WTC11 (cell line): ENCODE data around the gene SSNA1. TPM values are rescaled to one million over a fixed set of nuclear protein-coding genes. Genes with fewer than 3 reads are reported as not detected.

ENCODE experiments used
- ATAC-seq: fragments of 200-7000 bp; cut with Tn5 transposase; 2 replicates; pipeline ENCODE4 v1.10.0; 2021; ENCODE audit warnings: mild to moderate bottlenecking, moderate library complexity
- CTCF ChIA-PET: fragments of 300-600 bp; sonication (Branson Sonifier 250); formaldehyde crosslinking; loops from one replicate; lab custom pipeline; 2021; ENCODE audit warnings: antibody characterized with exemption; lab: Charles Lee
- POLR2A ChIA-PET: fragments of 350-600 bp; sonication (Branson Sonifier 250); formaldehyde crosslinking; loops from one replicate; lab custom pipeline; 2021; ENCODE audit warnings: antibody characterized with exemption; lab: Charles Lee
- DNase-seq: peaks from one replicate; pipeline ENCODE4 v3.0.0; 2021; ENCODE audit warnings: low spot score
- H3K27ac Mint-ChIP-seq: 2 replicates; pipeline ENCODE4 v1.8.0; 2021; ENCODE audit warnings: mixed read lengths
- H3K27me3 Mint-ChIP-seq: 2 replicates; pipeline ENCODE4 v1.8.0; 2021; ENCODE audit warnings: low read depth, mild to moderate bottlenecking, moderate library complexity, mixed read lengths
- H3K36me3 Mint-ChIP-seq: 2 replicates; pipeline ENCODE4 v1.8.0; 2021; ENCODE audit warnings: mixed read lengths
- H3K4me1 Mint-ChIP-seq: 2 replicates; pipeline ENCODE4 v1.8.0; 2022; ENCODE audit warnings: mixed read lengths
- H3K4me3 Mint-ChIP-seq: 2 replicates; pipeline ENCODE4 v1.8.0; 2021; ENCODE audit warnings: mild to moderate bottlenecking, moderate library complexity, mixed read lengths
- H3K9me3 Mint-ChIP-seq: 2 replicates; pipeline ENCODE4 v1.8.0; 2021; ENCODE audit warnings: mixed read lengths
- AR ChIP-seq: fragments of 250-450 bp; sonication (Bioruptor Pico); IDR thresholded peaks from 2 replicates; pipeline ENCODE4 v1.9.0; 2021; ENCODE audit warnings: mild to moderate bottlenecking
- ELF4 ChIP-seq: sonication (generic); formaldehyde crosslinking; IDR thresholded peaks from 2 replicates; pipeline ENCODE4 v1.8.1; 2022; ENCODE audit warnings: low read depth, mild to moderate bottlenecking, moderate library complexity, missing genetic modification reagents
- ESRRA ChIP-seq: sonication (generic); formaldehyde crosslinking; IDR thresholded peaks from 2 replicates; pipeline ENCODE4 v1.8.1; 2022; ENCODE audit warnings: mild to moderate bottlenecking, missing genetic modification reagents, borderline replicate concordance
- GRHL2 ChIP-seq: fragments of 250-450 bp; sonication (Bioruptor Pico); IDR thresholded peaks from 2 replicates; pipeline ENCODE4 v1.8.0; 2022; ENCODE audit warnings: mild to moderate bottlenecking, moderate library complexity; ENCODE audit not compliant: insufficient replicate concordance, severe bottlenecking
- GTF2I ChIP-seq: fragments of 250-450 bp; sonication (Bioruptor Pico); conservative IDR thresholded peaks from 2 replicates; pipeline ENCODE4 v1.4.0; 2021; ENCODE audit warnings: mild to moderate bottlenecking
- NFYB ChIP-seq: sonication (generic); formaldehyde crosslinking; conservative IDR thresholded peaks from 2 replicates; pipeline ENCODE4 v1.8.0; 2022; ENCODE audit warnings: low read depth, missing genetic modification reagents
- PREB ChIP-seq: sonication (generic); formaldehyde crosslinking; IDR thresholded peaks from 2 replicates; pipeline ENCODE4 v1.8.1; 2022; ENCODE audit warnings: mild to moderate bottlenecking, missing genetic modification reagents, moderate library complexity, borderline replicate concordance
- STAT6 ChIP-seq: sonication (generic); formaldehyde crosslinking; conservative IDR thresholded peaks from 2 replicates; pipeline ENCODE4 v1.8.1; 2023; ENCODE audit warnings: mild to moderate bottlenecking, low read depth, missing genetic modification reagents, moderate library complexity
- ZNF121 ChIP-seq: sonication (generic); formaldehyde crosslinking; IDR thresholded peaks from 2 replicates; pipeline ENCODE4 v1.8.0; 2023; ENCODE audit warnings: missing genetic modification reagents
- total RNA-seq: library from RNA; stranded (reverse); gene quantifications from 3 replicates; pipeline ENCODE4 v1.2.3, GENCODE V29; 2021
- TF ChIP-seq, protein P1 (sequence below): fragments of 250-450 bp; sonication (Bioruptor Pico); conservative IDR thresholded peaks from 2 replicates; pipeline ENCODE4 v1.9.0; 2021; ENCODE audit warnings: mild to moderate bottlenecking

Gene SSNA1
- total RNA-seq, 1 experiment from 2014 or later, result 102 TPM

GRCh38 chr9:137212520-137212919, 24.0 kb downstream of the SSNA1 start (continued):
- TF ChIP-seq, protein P1, sequence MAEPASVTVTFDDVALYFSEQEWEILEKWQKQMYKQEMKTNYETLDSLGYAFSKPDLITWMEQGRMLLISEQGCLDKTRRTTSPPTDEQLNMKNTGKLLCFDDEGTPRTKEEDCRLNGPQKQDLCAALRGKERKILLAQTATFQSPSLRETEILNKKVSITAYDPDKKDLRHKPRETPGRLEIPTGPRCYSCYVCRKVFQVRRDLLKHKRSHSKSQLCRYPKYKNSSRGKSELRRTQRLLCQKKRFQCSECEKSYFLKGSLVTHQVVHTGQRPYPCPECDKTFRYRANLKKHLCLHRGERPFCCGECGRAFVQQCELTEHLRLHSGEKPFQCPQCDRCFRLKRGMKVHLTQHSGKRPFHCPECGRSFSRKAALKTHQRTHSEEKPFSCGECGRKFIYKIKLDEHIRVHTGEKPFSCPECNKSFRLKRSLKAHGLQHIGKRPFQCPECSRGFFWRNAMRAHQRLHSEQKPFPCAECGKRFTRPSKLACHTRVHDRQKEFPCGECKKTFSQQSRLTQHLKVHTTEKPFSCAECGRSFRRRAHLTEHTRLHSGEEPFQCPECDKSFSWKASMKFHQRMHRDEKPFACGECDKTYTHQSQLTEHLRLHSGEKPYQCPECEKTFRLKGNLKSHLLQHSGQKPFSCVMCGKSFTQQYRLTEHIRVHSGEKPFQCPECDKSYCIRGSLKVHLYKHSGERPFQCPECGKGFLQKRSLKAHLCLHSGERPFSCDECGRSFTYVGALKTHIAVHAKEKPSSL, result no peak

DNA sequence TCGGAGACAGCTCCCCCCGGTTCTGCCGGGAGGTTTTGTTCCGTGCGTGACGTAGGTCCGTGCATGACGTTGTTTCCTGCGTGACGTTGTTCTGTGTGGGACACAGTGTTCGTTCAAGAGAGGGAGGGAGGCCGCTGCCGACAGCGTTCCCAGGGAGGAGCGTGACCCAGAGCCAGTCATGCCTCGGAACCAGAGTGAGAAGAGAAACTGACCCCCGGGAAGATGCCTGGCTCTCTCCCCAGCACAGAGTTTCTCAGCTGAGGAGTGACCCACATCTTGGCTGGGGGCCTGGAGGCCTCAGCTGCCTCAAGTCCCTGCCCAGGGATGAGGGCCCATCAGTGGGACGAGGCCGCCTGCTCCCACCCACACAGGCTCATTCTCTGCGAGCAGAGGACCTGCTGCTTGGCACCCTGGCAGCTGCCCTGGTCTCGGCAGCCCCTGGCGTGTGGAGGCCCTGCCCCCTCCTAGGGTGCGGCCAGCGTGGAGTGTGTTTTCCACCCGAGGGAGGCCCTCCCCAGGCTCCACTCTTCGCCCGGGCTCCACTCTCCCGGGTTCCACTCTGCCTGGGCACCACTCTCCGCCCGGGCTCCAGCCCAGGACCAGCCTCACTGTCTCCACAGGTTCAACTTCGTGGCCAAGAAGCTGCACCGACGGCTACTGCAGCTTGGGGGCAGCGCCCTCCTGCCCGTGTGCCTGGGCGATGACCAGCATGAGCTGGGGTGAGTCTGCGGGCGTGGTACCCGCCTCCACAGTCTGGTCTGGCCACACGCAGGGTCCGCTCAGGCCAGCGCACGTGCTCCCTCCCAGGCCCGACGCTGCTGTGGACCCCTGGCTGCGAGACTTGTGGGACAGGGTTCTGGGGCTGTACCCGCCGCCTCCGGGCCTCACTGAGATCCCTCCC, 24.9 kb downstream of the SSNA1 start:
- ATAC-seq, result no peak
- peaks cover 4% of the 10 kb centered on the region; the same call in 1 of the 2 replicates for H3K4me1 Mint-ChIP-seq
- H3K27me3 Mint-ChIP-seq, result no peaks in the 10 kb centered on the region
- no peak overlapping the region for H3K27ac Mint-ChIP-seq
- TF ChIP-seq ZNF121 (CRISPR knock-in tag), result no peak
- TF ChIP-seq PREB, result no peak
- 0 out of 2 replicates have a peak, but pooled peaks have one; percentile 9 for TF ChIP-seq NFYB (CRISPR knock-in tag)
- no peak for TF ChIP-seq STAT6 (CRISPR knock-in tag)
- ChIA-PET CTCF (interaction anchor here (0.6 to 2.8 kb wide), 12 partner anchors 9 to 64 kb away, joined by 3 to 10 read pairs (median 4); partner anchors contain the start of genes RNF208, RNF224 and TPRN), POLR2A (interaction anchor here (1.7 kb wide), 1 partner anchor 13 kb away, joined by 7 read pairs; the partner anchor contains the start of gene TPRN)
- H3K9me3 Mint-ChIP-seq, result no peaks in the 10 kb centered on the region
- no peak for DNase-seq
- peaks cover 10% of the 10 kb centered on the region; the same call in 1 of the 2 replicates for H3K36me3 Mint-ChIP-seq
- no peak overlapping the region for H3K4me3 Mint-ChIP-seq

- Mint-ChIP-seq H3K27me3 (no peaks in the 10 kb centered on the region), H3K4me3 (no peak overlapping the region), H3K27ac (no peak overlapping the region), H3K36me3 (0 out of 2 replicates have a peak, but pooled peaks cover 3% of the 10 kb centered on the region), H3K4me1 (peaks cover 4% of the 10 kb centered on the region; the same call in 1 of the 2 replicates), H3K9me3 (no peaks in the 10 kb centered on the region)
- TF ChIP-seq ESRRA (CRISPR knock-in tag) (no peak), GRHL2 (no peak), AR (no peak), ELF4 (CRISPR knock-in tag) (no peak), GTF2I (CRISPR knock-in tag) (no peak)
- ChIA-PET CTCF (interaction anchor here (1.0 to 2.8 kb wide), 6 partner anchors 13 to 39 kb away, joined by 3 to 10 read pairs (median 4); partner anchors contain the start of genes RNF224 and TPRN), POLR2A (no interaction called here)
- DNase-seq (no peak), ATAC-seq (no peak)
Measured at GRCh38 chr9:137214620-137215019, 26.1 kb downstream of the SSNA1 start.
